Mesendoderm (in vitro differentiated cells): ENCODE measurements around the gene PCNT.
"Not testable (repeated sequence)": the region's sequence is repeated elsewhere in the genome, so short reads cannot be mapped to it uniquely, and the experiment has no call there.

Experiments used
- DNase-seq: peaks from one replicate; pipeline ENCODE4 v3.0.0; 2013
- H2AK5ac ChIP-seq: 2 replicates; pipeline ENCODE4 v1.6.1; 2013; ENCODE audit warnings: low read length, inconsistent platforms
- H2BK120ac ChIP-seq: 2 replicates; pipeline ENCODE4 v1.6.1; 2013; ENCODE audit warnings: low read depth, mild to moderate bottlenecking, low read length, moderate library complexity, mixed read lengths
- H2BK15ac ChIP-seq: replicated peaks from 2 replicates; pipeline ENCODE4 v1.6.1; 2013; ENCODE audit warnings: low read depth, mild to moderate bottlenecking, moderate library complexity
- H2BK5ac ChIP-seq: 2 replicates; pipeline ENCODE4 v1.6.1; 2013; ENCODE audit warnings: low read length, inconsistent platforms
- H3K18ac ChIP-seq: 2 replicates; pipeline ENCODE4 v1.6.1; 2013; ENCODE audit warnings: mild to moderate bottlenecking, low read length, mixed read lengths
- H3K23ac ChIP-seq: one replicate; pipeline ENCODE4 v1.6.1; 2013; ENCODE audit warnings: low read length
- H3K27ac ChIP-seq: 2 replicates; pipeline ENCODE4 v1.5.1; 2013; ENCODE audit warnings: low read depth, mild to moderate bottlenecking, inconsistent platforms, low read length, moderate library complexity
- H3K27me3 ChIP-seq: 2 replicates; pipeline ENCODE4 v1.6.1; 2013; ENCODE audit warnings: low read length, control low read depth, mild to moderate bottlenecking, inconsistent platforms; ENCODE audit not compliant: insufficient read depth, poor library complexity
- H3K36me3 ChIP-seq: 2 replicates; pipeline ENCODE4 v1.6.1; 2013; ENCODE audit warnings: low read length, inconsistent platforms; ENCODE audit not compliant: control insufficient read depth, insufficient read depth
- H3K4ac ChIP-seq: one replicate; pipeline ENCODE4 v1.6.1; 2013; ENCODE audit warnings: low read depth, mild to moderate bottlenecking, low read length, moderate library complexity
- H3K4me1 ChIP-seq: 2 replicates; pipeline ENCODE4 v1.6.1; 2013; ENCODE audit warnings: low read depth, low read length, inconsistent platforms; ENCODE audit not compliant: control insufficient read depth
- H3K4me2 ChIP-seq: 2 replicates; pipeline ENCODE4 v1.6.1; 2013; ENCODE audit warnings: low read length
- H3K4me3 ChIP-seq: 2 replicates; pipeline ENCODE4 v1.5.1; 2013; ENCODE audit warnings: mild to moderate bottlenecking, low read length
- H3K56ac ChIP-seq: one replicate; pipeline ENCODE4 v1.6.1; 2013; ENCODE audit warnings: low read length
- H3K79me1 ChIP-seq: 2 replicates; pipeline ENCODE4 v1.6.1; 2013; ENCODE audit warnings: low read length, inconsistent platforms
- H3K79me2 ChIP-seq: 2 replicates; pipeline ENCODE4 v1.6.1; 2013; ENCODE audit warnings: mild to moderate bottlenecking, low read length; ENCODE audit not compliant: control insufficient read depth, insufficient read depth
- H3K9ac ChIP-seq: 2 replicates; pipeline ENCODE4 v1.6.1; 2013; ENCODE audit warnings: low read length, inconsistent platforms
- H4K5ac ChIP-seq: one replicate; pipeline ENCODE4 v1.6.1; 2013; ENCODE audit warnings: low read length
- H4K8ac ChIP-seq: one replicate; pipeline ENCODE4 v1.6.1; 2013; ENCODE audit warnings: low read depth, mild to moderate bottlenecking, control low read depth, low read length, moderate library complexity
- WGBS: extraction: QIAGEN DNeasy Blood & Tissue Kit; methylation state at CpG from one replicate; pipeline ENCODE4 v1.1.7; 2013; ENCODE audit warnings: low lambda C conversion rate, missing lambda C conversion rate; ENCODE audit not compliant: insufficient coverage; ENCODE audit errors: extremely low coverage; 5-methylcytosine and 5-hydroxymethylcytosine counted together

The PCNT gene

DNA sequence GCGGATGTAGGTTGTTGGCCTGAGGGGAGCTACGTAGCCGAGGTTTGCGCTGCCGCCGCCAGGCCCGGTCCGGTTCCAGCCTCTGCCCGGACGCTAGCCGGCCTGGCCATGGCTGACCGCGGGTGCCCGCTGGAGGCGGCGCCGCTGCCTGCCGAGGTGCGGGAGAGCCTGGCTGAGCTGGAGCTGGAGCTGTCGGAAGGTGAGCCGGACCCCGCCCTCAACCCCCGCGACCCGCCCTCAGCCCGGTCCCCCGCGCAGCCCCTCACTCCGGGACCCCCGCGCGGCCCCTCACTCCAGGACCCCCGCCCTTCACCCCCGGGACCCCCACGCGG is 135.0 kb downstream of the PCNT start:
- Histone ChIP-seq H3K9ac (peak overlapping the region; percentile 94), H3K79me2 (peaks cover 8% of the 10 kb centered on the region), H3K4me1 (peaks cover 2% of the 10 kb centered on the region), H3K4ac (peak overlapping the region; percentile 76), H2BK120ac (peak overlapping the region; percentile 30), H3K4me2 (peak overlapping the region; percentile 39), H3K18ac (peak overlapping the region; percentile 15), H3K27me3 (no peaks in the 10 kb centered on the region), H3K27ac (no peak overlapping the region), H4K5ac (no peak overlapping the region), H2BK5ac (peak overlapping the region; percentile 72), H3K79me1 (peaks cover 15% of the 10 kb centered on the region), H3K56ac (peak overlapping the region; percentile 99), H3K4me3 (peak overlapping the region; percentile 94), H2AK5ac (no peak overlapping the region), H3K23ac (no peak overlapping the region), H2BK15ac (no peak overlapping the region), H4K8ac (no peak overlapping the region), H3K36me3 (no peaks in the 10 kb centered on the region)
- DNase-seq, result no peak
- WGBS, result no CpG with 5 or more reads among the region's 36 CpGs

DNA sequence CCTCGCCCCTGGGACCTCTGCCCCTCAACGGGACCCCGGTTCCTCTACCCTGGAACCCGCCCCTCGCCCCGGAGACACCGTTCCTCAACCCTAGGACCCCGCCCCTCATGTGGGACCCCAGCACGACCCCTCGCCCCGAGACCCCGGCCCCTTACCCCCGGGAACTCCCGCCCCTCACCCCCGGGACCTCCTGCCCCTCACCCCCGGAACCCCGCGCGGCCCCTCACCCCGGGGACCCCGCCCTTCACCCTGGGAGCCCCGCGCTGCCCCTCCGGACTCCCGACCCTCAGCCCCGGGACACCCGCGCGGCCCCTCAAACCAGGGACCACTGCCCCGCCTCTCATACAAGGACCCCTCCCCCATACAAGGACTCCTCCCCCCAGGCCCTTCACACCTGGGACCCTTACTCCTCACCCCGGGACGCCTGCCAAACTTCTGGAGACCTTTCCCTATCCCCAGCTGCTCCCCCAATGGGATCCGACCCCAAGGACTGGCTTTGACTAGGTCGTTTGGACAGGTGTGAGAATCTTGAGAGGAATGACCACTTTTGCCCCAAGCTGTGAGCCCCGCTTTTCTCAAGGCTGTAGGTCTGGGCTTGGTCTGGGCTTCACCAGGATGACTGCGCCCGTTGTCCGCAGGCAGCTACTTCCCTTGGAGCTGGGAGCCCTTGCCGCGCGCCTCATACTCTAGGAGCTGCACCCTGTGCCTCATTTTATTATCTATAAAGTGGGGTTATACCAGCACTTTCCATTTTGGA is 135.6 kb downstream of the PCNT start:
- Histone ChIP-seq H4K5ac (no peak overlapping the region), H3K56ac (peak overlapping the region; percentile 99), H3K18ac (peak overlapping the region; percentile 15), H3K27me3 (no peaks in the 10 kb centered on the region), H3K4me3 (peak overlapping the region; percentile 94), H3K4me1 (peaks cover 2% of the 10 kb centered on the region), H3K4me2 (peak overlapping the region; percentile 8), H2AK5ac (no peak overlapping the region), H3K36me3 (no peaks in the 10 kb centered on the region), H2BK15ac (no peak overlapping the region), H3K9ac (peak overlapping the region; percentile 94), H3K23ac (no peak overlapping the region), H3K27ac (no peak overlapping the region), H2BK5ac (no peak overlapping the region), H2BK120ac (peak overlapping the region; percentile 30), H3K79me2 (peaks cover 8% of the 10 kb centered on the region), H4K8ac (no peak overlapping the region), H3K4ac (peak overlapping the region; percentile 76), H3K79me1 (peaks cover 14% of the 10 kb centered on the region)
- WGBS, result no CpG with 5 or more reads among the region's 41 CpGs
- DNase-seq, result peak; percentile 50

DNA sequence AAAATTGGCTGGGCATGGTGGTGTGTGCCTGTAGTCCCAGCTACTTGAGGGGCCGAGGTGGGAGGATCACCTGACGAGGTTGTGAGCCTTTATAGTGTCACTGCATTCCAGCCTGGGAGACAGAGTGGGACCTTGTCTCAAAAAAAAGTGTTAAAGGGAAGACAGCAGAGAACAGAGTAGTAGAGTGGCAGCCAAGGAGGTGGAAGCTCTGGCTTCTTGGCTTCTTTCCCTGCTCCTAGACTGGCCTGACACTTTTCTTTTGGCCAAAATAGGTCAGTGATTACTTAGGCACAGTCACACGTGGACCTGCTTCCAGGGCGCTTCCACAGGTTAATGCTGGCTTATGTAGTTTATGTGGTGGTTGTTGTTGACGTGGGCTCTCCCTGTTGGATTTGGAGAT is 138.0 kb downstream of the PCNT start:
- whole genome bisulfite sequencing, result no CpG with 5 or more reads among the region's 5 CpGs
- no peak overlapping the region for H4K8ac ChIP-seq
- H3K4ac ChIP-seq, result no peak overlapping the region
- H3K4me2 ChIP-seq, result no peak overlapping the region
- H3K56ac ChIP-seq, result no peak overlapping the region
- H3K36me3 ChIP-seq, result no peaks in the 10 kb centered on the region
- no peak overlapping the region for H3K9ac ChIP-seq
- no peak overlapping the region for H3K4me3 ChIP-seq
- no peak overlapping the region for H3K27ac ChIP-seq
- H3K23ac ChIP-seq, result no peak overlapping the region
- DNase-seq, result peak; percentile 15
- H2BK15ac ChIP-seq, result no peak overlapping the region
- no peak overlapping the region for H2BK5ac ChIP-seq
- no peak overlapping the region for H2BK120ac ChIP-seq
- H3K27me3 ChIP-seq, result no peaks in the 10 kb centered on the region
- peaks cover 10% of the 10 kb centered on the region for H3K79me2 ChIP-seq
- no peak overlapping the region for H3K18ac ChIP-seq
- H2AK5ac ChIP-seq, result no peak overlapping the region
- no peak overlapping the region for H4K5ac ChIP-seq
- peaks cover 2% of the 10 kb centered on the region for H3K4me1 ChIP-seq
- peaks cover 11% of the 10 kb centered on the region for H3K79me1 ChIP-seq

- H3K9ac ChIP-seq, H3K23ac ChIP-seq, H3K36me3 ChIP-seq, H2AK5ac ChIP-seq, H4K8ac ChIP-seq, H2BK5ac ChIP-seq, H3K27ac ChIP-seq, DNase-seq, H3K79me2 ChIP-seq, H3K4ac ChIP-seq, H3K18ac ChIP-seq, H4K5ac ChIP-seq, H3K56ac ChIP-seq, H2BK120ac ChIP-seq, H3K79me1 ChIP-seq, H2BK15ac ChIP-seq, H3K4me2 ChIP-seq, H3K27me3 ChIP-seq, H3K4me3 ChIP-seq, H3K4me1 ChIP-seq: not testable (repeated sequence)
- WGBS, result no CpG with 5 or more reads among the region's 6 CpGs
Measured at GRCh38 chr21:46465153-46465552, 141.2 kb downstream of the PCNT start.

GRCh38 chr21:46465651-46466050 is 141.7 kb downstream of the PCNT start:
- no peak overlapping the region for H3K4ac ChIP-seq
- no peak overlapping the region for H2AK5ac ChIP-seq
- H3K36me3 ChIP-seq, result no peaks in the 10 kb centered on the region
- H3K18ac ChIP-seq, result no peak overlapping the region
- no peak overlapping the region for H3K27ac ChIP-seq
- H2BK120ac ChIP-seq, result no peak overlapping the region
- WGBS, result no CpG with 5 or more reads among the region's 3 CpGs
- no peak overlapping the region for H3K4me2 ChIP-seq
- no peak overlapping the region for H2BK5ac ChIP-seq
- H4K5ac ChIP-seq, result no peak overlapping the region
- no peak overlapping the region for H3K56ac ChIP-seq
- no peak overlapping the region for H3K23ac ChIP-seq
- no peaks in the 10 kb centered on the region for H3K4me1 ChIP-seq
- no peak for DNase-seq
- no peak overlapping the region for H3K4me3 ChIP-seq
- peaks cover 6% of the 10 kb centered on the region for H3K79me1 ChIP-seq
- H3K27me3 ChIP-seq, result no peaks in the 10 kb centered on the region
- no peak overlapping the region for H3K9ac ChIP-seq
- peaks cover 4% of the 10 kb centered on the region for H3K79me2 ChIP-seq
- no peak overlapping the region for H2BK15ac ChIP-seq
- H4K8ac ChIP-seq, result no peak overlapping the region
